Left hindlimb (tissue), 1 donor: Measurements from ENCODE around the gene ARHGEF11.

Experiments
- DNase-seq: peaks from one replicate; pipeline ENCODE4 v3.0.0-alpha.2; 2018

The ARHGEF11 gene

GRCh38 chr1:156893048-156893953 is 152.2 kb downstream of the ARHGEF11 start, which contains the start of gene PEAR1:
Gene PEAR1 (plus strand): TSS chr1:156893718. CDS start chr1:156903927, 10,209 bp downstream.
- peak; percentile 87 for DNase-seq

GRCh38 chr1:156892190-156893047 is 153.1 kb downstream of the ARHGEF11 start:
- DNase-seq: peak; percentile 94

GRCh38 chr1:156889802-156890580 is 155.6 kb downstream of the ARHGEF11 start:
- peak; percentile 80 for DNase-seq

DNA sequence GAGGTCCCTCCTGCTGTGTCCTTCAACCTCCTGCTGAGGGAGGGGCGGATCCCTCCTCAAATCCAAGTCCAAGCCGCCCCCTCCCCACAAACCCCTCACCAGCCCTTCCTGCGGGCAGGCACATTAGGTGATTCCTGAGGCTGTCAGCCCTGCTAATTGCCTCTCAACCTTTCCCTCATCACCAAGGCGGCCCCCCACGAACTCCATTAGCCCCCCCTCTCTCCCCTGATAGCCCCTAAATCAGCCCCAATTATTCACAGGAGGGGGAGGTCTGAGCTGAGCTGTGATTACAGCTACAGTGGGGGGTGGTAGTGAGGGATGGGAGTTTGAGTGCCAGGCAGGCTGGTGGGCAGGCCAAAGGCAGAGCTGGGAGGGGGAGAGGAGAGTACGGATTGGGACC is 157.8 kb downstream of the ARHGEF11 start:
- DNase-seq: no peak

GRCh38 chr1:156887317-156887716 is 158.2 kb downstream of the ARHGEF11 start:
- DNase-seq: no peak

DNA sequence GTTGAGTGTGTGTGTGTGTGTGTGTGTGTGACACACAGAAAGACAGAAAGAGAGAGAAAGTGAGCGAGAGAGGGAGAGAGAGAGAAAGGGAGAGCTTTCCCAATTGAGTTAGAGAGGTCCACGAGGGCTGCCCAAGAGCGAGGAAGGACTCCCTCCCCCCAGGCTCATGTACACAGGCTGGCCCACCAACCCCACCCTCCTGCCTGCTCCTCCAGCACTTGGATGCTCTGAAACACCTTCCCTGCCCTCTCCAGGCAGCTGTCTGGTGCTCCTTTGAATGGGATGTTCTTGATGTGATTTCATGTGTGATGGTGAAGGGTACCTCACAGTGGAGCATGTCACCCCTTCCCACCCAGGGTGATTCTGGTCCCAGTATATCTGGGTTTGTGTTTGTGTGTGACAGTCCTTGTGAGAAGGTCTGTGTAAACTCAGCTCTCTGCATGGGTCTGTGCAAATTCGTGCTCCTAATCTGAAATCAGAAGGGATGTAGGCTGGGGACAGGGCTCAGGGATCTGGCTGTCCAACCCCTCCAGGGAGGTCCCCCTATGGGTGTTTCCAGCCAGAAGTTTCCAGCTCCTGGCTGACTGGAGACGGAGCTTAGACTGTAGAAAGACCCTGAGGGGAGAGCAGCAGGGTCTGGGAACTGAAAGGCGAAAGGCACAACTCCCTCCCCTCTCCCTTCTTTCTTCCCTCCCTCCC is 158.8 kb downstream of the ARHGEF11 start:
- DNase-seq: no peak

DNA sequence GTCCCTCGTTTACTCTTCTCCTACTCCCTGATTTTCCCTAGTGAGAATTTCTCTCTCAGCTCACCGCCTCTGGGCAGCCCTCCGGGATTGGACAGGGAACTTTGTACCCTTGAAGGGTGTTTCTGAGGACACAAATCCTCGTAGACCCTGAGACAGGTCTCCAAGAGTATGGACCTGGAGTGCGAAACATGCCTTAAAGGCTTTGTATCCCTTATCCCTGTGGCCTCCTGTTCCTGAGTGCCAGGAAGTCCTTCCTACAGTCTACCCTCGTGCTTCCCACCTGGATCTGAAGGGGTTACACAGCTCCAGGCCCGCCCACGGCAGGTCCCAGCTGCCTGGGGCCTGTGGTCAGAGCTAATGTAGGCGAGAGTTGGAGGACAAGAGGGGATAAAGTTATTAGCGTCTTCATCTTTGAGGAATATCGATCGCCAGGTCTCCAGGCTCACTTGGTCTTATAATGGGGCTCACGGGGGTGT is 159.6 kb downstream of the ARHGEF11 start:
- DNase-seq: no peak

GRCh38 chr1:156885314-156885713 is 160.2 kb downstream of the ARHGEF11 start:
- DNase-seq: no peak
